K562 (cell line): ENCODE results near the gene DLGAP1. TPM values are rescaled to one million over a fixed set of nuclear protein-coding genes. Genes with fewer than 3 reads are reported as not detected.

ENCODE experiments used
- ATAC-seq: fragments of 200-7000 bp; cut with Tn5 transposase; 3 replicates; pipeline ENCODE4 v1.9.1; 2020; ENCODE audit warnings: moderate library complexity
- BruUV-seq: library from RNA; stranded (reverse); fragments of 400-500 nt; replicated peaks from 2 replicates; lab custom pipeline; 2021; lab: Mats Ljungman, UMichigan
- CTCF ChIA-PET: fragments of 300-600 bp; formaldehyde crosslinking; extraction: SDS; loops from one replicate; lab custom pipeline; 2021; ENCODE audit warnings: low intra/inter-chr PET ratio; lab: Yijun Ruan, JAX
- POLR2A ChIA-PET: fragments of 300-600, 350-650 bp; sonication (Branson Sonifier 250); formaldehyde crosslinking; extraction: SDS; loops from one replicate; lab custom pipeline; 2021; ENCODE audit warnings: antibody characterized with exemption, inconsistent platforms; lab: Yijun Ruan, JAX
- DNase-seq, 4 experiments: peaks; one replicate each; pipeline versions ENCODE4 v3.0.0 to v3.0.0-alpha.2; 2011 to 2018; ENCODE audit warnings: low spot score in 3 of 4, mixed read lengths in 3 of 4; ENCODE audit errors: extremely low read depth in 1 of 4
- FAIRE-seq: peaks from 2 replicates; lab custom pipeline; 2011; peaks lifted over from hg19 to GRCh38; lab: Jason Lieb, UNC
- H2AFZ ChIP-seq: 2 replicates; pipeline ENCODE4 v1.6.0; 2011; ENCODE audit warnings: low read depth, low read length, control low read depth, inconsistent platforms
- H3K27ac ChIP-seq: fragments of 200-600 bp; 3 replicates; pipeline ENCODE4 v1.8.0; 2011; ENCODE audit warnings: low read depth, mild to moderate bottlenecking, control low read depth, inconsistent platforms, low read length, moderate library complexity, mixed read lengths; ENCODE audit errors: extremely low read depth
- H3K27me3 ChIP-seq, 2 experiments: fragments of 300-600 bp in 1 of 2; 2 replicates in 1 of 2; 3 replicates in 1 of 2; pipeline versions ENCODE4 v1.6.0 to v1.8.0; 2011; ENCODE audit warnings: inconsistent platforms in 2 of 2, low read length in 2 of 2, mild to moderate bottlenecking in 1 of 2, mixed read lengths in 1 of 2, moderate library complexity in 1 of 2; ENCODE audit not compliant: control insufficient read depth in 2 of 2, insufficient read depth in 2 of 2
- H3K36me3 ChIP-seq: fragments of 300-600 bp; 3 replicates; pipeline ENCODE4 v1.8.0; 2011; ENCODE audit warnings: mild to moderate bottlenecking, low read length, inconsistent platforms; ENCODE audit not compliant: control insufficient read depth, insufficient read depth
- H3K4me1 ChIP-seq, 2 experiments: fragments of 200-600 bp in 1 of 2; replicated peaks in 1 of 2; 2 replicates in 1 of 2; 3 replicates in 1 of 2; pipeline versions ENCODE4 v1.5.1 to v1.8.0; 2011; ENCODE audit warnings: inconsistent platforms in 2 of 2, low read length in 2 of 2, mild to moderate bottlenecking in 1 of 2, mixed read lengths in 1 of 2, moderate library complexity in 1 of 2; ENCODE audit not compliant: control insufficient read depth in 2 of 2, insufficient read depth in 2 of 2
- H3K4me2 ChIP-seq: 2 replicates; pipeline ENCODE4 v1.6.1; 2011; ENCODE audit warnings: low read length, control low read depth, inconsistent platforms, mixed read lengths; ENCODE audit not compliant: insufficient read depth
- H3K4me3 ChIP-seq: fragments of 200-600 bp; sonication (generic), shearing (Covaris generic); 2 replicates; pipeline ENCODE4 v1.5.1; 2016; ENCODE audit warnings: control low read depth, inconsistent platforms
- H3K79me2 ChIP-seq: fragments of 200-600 bp; 3 replicates; pipeline ENCODE4 v1.8.0; 2011; ENCODE audit warnings: low read length, inconsistent platforms; ENCODE audit not compliant: control insufficient read depth, insufficient read depth
- H3K9ac ChIP-seq, 2 experiments: 2 replicates each; pipeline versions ENCODE4 v1.6.0 to v1.6.1; 2011; ENCODE audit warnings: low read depth in 2 of 2, low read length in 2 of 2, control low read depth in 1 of 2, inconsistent platforms in 1 of 2, mild to moderate bottlenecking in 1 of 2, mixed read lengths in 1 of 2; ENCODE audit not compliant: insufficient read depth in 1 of 2
- H3K9me1 ChIP-seq: one replicate; pipeline ENCODE4 v1.6.0; 2011; ENCODE audit warnings: inconsistent platforms, mild to moderate bottlenecking, low read length, moderate library complexity; ENCODE audit not compliant: control insufficient read depth, insufficient read depth
- H3K9me3 ChIP-seq: replicated peaks from 2 replicates; pipeline ENCODE4 v1.5.1; 2011; ENCODE audit warnings: low read depth, low read length, inconsistent platforms; ENCODE audit not compliant: control insufficient read depth, insufficient read depth
- H4K20me1 ChIP-seq: replicated peaks from 2 replicates; pipeline ENCODE4 v1.6.1; 2011; ENCODE audit warnings: low read length, inconsistent platforms, mixed read lengths; ENCODE audit not compliant: control insufficient read depth, insufficient read depth
- ATF7 ChIP-seq: fragments of 450-650 bp; IDR thresholded peaks from 2 replicates; pipeline ENCODE4 v1.7.1; 2014; ENCODE audit warnings: mild to moderate bottlenecking, moderate library complexity
- HDAC2 ChIP-seq: fragments of 450-650 bp; IDR thresholded peaks from 2 replicates; pipeline ENCODE4 v1.6.1; 2016; ENCODE audit warnings: mild to moderate bottlenecking
- HDGF ChIP-seq: fragments of 450-650 bp; IDR thresholded peaks from 2 replicates; pipeline ENCODE4 v1.6.1; 2016
- POLR2G ChIP-seq: fragments of 200-400 bp; formaldehyde crosslinking; IDR thresholded peaks from 2 replicates; pipeline ENCODE4 v1.6.1; 2017; ENCODE audit warnings: low read depth, mild to moderate bottlenecking, antibody characterized with exemption, low read length, moderate library complexity
- RBM14 ChIP-seq: fragments of 200-400 bp; formaldehyde crosslinking; IDR thresholded peaks from 2 replicates; pipeline ENCODE4 v1.6.1; 2018; ENCODE audit warnings: low read depth, mild to moderate bottlenecking, low read length, moderate library complexity, borderline replicate concordance; ENCODE audit not compliant: insufficient read depth
- RBM39 ChIP-seq: fragments of 200-400 bp; formaldehyde crosslinking; optimal IDR thresholded peaks from 2 replicates; pipeline ENCODE3; 2018; ENCODE audit warnings: low read depth, low read length
- SIN3A ChIP-seq, 2 experiments: fragments of 150-350 bp in 1 of 2; IDR thresholded peaks; 2 replicates each; pipeline ENCODE4 v1.6.1; 2011 to 2016; ENCODE audit warnings: borderline replicate concordance in 2 of 2, low read depth in 2 of 2, low read length in 2 of 2, mild to moderate bottlenecking in 2 of 2, moderate library complexity in 2 of 2; ENCODE audit not compliant: control insufficient read depth in 1 of 2
- VEZF1 ChIP-seq: fragments of 200-800 bp; sonication (Bioruptor generic); IDR thresholded peaks from 2 replicates; pipeline ENCODE4 v1.6.1; 2017; ENCODE audit warnings: missing genetic modification characterization, missing compliant biosample characterization
- XRCC5 ChIP-seq: fragments of 200-400 bp; formaldehyde crosslinking; IDR thresholded peaks from 2 replicates; pipeline ENCODE4 v1.6.1; 2017; ENCODE audit warnings: low read depth, mild to moderate bottlenecking, low read length
- ZNF174 ChIP-seq: fragments of 250-450 bp; sonication (Bioruptor Pico); IDR thresholded peaks from 2 replicates; pipeline ENCODE4 v1.4.0; 2020; ENCODE audit warnings: mild to moderate bottlenecking
- ZNF212 ChIP-seq: fragments of 450-650 bp; formaldehyde crosslinking; IDR thresholded peaks from 2 replicates; pipeline ENCODE4 v1.4.0; 2020; ENCODE audit warnings: mild to moderate bottlenecking
- ZNF695 ChIP-seq: fragments of 450-650 bp; formaldehyde crosslinking; IDR thresholded peaks from 2 replicates; pipeline ENCODE4 v1.4.0; 2020; ENCODE audit warnings: mild to moderate bottlenecking, moderate library complexity
- ZNF75A ChIP-seq: fragments of 450-650 bp; formaldehyde crosslinking; IDR thresholded peaks from 2 replicates; pipeline ENCODE4 v1.4.0; 2020; ENCODE audit warnings: mild to moderate bottlenecking
- WGBS: fragments of 100-300 bp; shearing (Covaris generic); methylation state at CpG from one replicate; pipeline ENCODE4 v1.1.6; 2016; ENCODE audit warnings: low coverage, mixed read lengths; ENCODE audit not compliant: insufficient coverage; ENCODE audit errors: missing lambda C conversion rate; 5-methylcytosine and 5-hydroxymethylcytosine counted together
- in situ Hi-C: fragments of 300-500 bp; cut with MboI; formaldehyde crosslinking; loops from 4 replicates; pipeline ENCODE4 v1.15.0; 2018; ENCODE audit warnings: inconsistent platforms, mixed read lengths
- intact Hi-C: fragments of 100-400 bp; cut with micrococcal nuclease; formaldehyde crosslinking; loops from 2 replicates; pipeline ENCODE4 v1.14.2; 2022
- polyA plus RNA-seq, 8 experiments: library from polyadenylated mRNA; depleted of rRNA in 4 of 8; stranded (reverse) in 5 of 8; unstranded in 3 of 8; fragments of >200 nt; fragmentation: Nextera tagmentation in 2 of 8; fragmentation: Illumina TruSeq in 1 of 8; extraction: Ambion mirVana in 2 of 8; extraction: Trizol in 1 of 8; gene quantifications; 2 replicates each; pipeline versions ENCODE4 v1.2.1 to v1.2.3, GENCODE V29; 2011 to 2014; ENCODE audit warnings: inconsistent platforms in 1 of 8, missing spikeins in 1 of 8
- total RNA-seq, 7 experiments: library from RNA; depleted of rRNA in 6 of 7; stranded (reverse); fragments of >200 nt in 6 of 7; fragmentation: Illumina TruSeq in 2 of 7; extraction: Trizol in 2 of 7; gene quantifications; 2 replicates each; pipeline versions ENCODE4 v1.2.1 to v1.2.3, GENCODE V29; 2011 to 2021; ENCODE audit warnings: low replicate concordance in 1 of 7
- TF ChIP-seq, protein P1 (sequence below): fragments of 250-450 bp; sonication (Bioruptor Pico); IDR thresholded peaks from 2 replicates; pipeline ENCODE4 v1.8.0; 2022; ENCODE audit warnings: inconsistent platforms
- TF ChIP-seq, protein P2 (sequence below): fragments of 450-650 bp; IDR thresholded peaks from 2 replicates; pipeline ENCODE4 v1.6.1; 2018; ENCODE audit warnings: mild to moderate bottlenecking, low read depth; ENCODE audit not compliant: partially characterized antibody

Gene DLGAP1
- total and polyA plus RNA-seq, 9 of the 15 experiments (the other 6 are each of a cell fraction or from before 2014, with no cell fraction given), result 0.04 to 0.22 (median 0.08) TPM

DNA sequence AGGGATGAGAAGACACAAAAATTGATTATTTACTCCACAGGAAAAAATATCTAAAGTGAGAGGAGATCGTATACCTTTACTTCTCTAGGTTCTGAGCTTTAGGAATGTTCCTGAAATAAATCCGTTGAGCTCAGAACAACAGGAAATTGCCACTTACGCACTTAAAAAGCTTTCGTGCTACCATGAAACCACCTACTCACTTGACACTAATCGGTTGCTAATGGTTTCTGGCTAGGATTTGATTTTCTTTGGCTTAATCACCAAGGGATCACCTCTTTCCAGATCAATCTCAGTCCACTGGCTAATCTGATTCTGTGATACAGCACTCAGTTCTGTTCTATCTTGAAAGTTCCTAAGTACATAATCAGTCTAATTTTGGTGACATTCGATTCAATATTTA, 419.6 kb downstream of the DLGAP1 start:
- in situ Hi-C loops, result no loop called here
- no peaks in the 10 kb centered on the region for H4K20me1 ChIP-seq
- H3K27me3 ChIP-seq, result no peaks in the 10 kb centered on the region
- ATAC-seq (no peak), FAIRE-seq (no peak), DNase-seq (no peak)
- H3K79me2 ChIP-seq, result no peaks in the 10 kb centered on the region
- ChIA-PET CTCF (no interaction called here), POLR2A (no interaction called here)
- no peaks in the 10 kb centered on the region for H3K4me1 ChIP-seq
- H3K9ac ChIP-seq, result no peak overlapping the region
- no TSS peak for BruUV-seq
- no peaks in the 10 kb centered on the region for H3K9me1 ChIP-seq
- no peak overlapping the region for H3K27ac ChIP-seq
- H2AFZ ChIP-seq, result no peak overlapping the region
- no peaks in the 10 kb centered on the region for H3K9me3 ChIP-seq
- 1% methylated on average over 6 of the region's 6 CpGs for WGBS
- no peaks in the 10 kb centered on the region for H3K36me3 ChIP-seq
- no peak for TF ChIP-seq ZNF75A (CRISPR knock-in tag)
- no peak for TF ChIP-seq SIN3A (IDR thresholded peaks at IDR 0.05; ENCODE audit: borderline replicate concordance in 2 of 2, control insufficient read depth in 1 of 2, low read depth in 2 of 2, low read length in 2 of 2)
- no peak for TF ChIP-seq ZNF695 (CRISPR knock-in tag)
- TF ChIP-seq, protein P1, sequence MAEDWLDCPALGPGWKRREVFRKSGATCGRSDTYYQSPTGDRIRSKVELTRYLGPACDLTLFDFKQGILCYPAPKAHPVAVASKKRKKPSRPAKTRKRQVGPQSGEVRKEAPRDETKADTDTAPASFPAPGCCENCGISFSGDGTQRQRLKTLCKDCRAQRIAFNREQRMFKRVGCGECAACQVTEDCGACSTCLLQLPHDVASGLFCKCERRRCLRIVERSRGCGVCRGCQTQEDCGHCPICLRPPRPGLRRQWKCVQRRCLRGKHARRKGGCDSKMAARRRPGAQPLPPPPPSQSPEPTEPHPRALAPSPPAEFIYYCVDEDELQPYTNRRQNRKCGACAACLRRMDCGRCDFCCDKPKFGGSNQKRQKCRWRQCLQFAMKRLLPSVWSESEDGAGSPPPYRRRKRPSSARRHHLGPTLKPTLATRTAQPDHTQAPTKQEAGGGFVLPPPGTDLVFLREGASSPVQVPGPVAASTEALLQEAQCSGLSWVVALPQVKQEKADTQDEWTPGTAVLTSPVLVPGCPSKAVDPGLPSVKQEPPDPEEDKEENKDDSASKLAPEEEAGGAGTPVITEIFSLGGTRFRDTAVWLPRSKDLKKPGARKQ, result no peak
- TF ChIP-seq HDAC2, result no peak
- TF ChIP-seq RBM14, result no peak
- TF ChIP-seq ATF7, result no peak
- no peak for TF ChIP-seq RBM39
- TF ChIP-seq ZNF174 (CRISPR knock-in tag), result no peak
- no peak for TF ChIP-seq HDGF
- TF ChIP-seq POLR2G, result no peak
- TF ChIP-seq, protein P2, sequence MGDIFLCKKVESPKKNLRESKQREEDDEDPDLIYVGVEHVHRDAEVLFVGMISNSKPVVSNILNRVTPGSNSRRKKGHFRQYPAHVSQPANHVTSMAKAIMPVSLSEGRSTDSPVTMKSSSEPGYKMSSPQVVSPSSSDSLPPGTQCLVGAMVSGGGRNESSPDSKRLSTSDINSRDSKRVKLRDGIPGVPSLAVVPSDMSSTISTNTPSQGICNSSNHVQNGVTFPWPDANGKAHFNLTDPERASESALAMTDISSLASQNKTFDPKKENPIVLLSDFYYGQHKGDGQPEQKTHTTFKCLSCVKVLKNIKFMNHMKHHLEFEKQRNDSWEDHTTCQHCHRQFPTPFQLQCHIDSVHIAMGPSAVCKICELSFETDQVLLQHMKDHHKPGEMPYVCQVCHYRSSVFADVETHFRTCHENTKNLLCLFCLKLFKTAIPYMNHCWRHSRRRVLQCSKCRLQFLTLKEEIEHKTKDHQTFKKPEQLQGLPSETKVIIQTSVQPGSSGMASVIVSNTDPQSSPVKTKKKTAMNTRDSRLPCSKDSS, result no peak
- TF ChIP-seq XRCC5, result no peak
- TF ChIP-seq ZNF212, result no peak
- no peak for TF ChIP-seq VEZF1
- TF ChIP-seq, all 486 proteins: peak for 0
- Histone ChIP-seq H3K4me2 (no peak overlapping the region), H3K4me3 (no peak overlapping the region)
- intact Hi-C loops, result no loop called here
